HTR-8/SVneo (cell line): ENCODE data around the gene CD81.
A peak's percentile ranks its signal among the peaks of the same experiment; 100 is the strongest.

ENCODE experiments used
- DNase-seq: peaks from one replicate; pipeline ENCODE4 v3.0.0; 2011; ENCODE audit warnings: low spot score, mixed read lengths; ENCODE audit not compliant: insufficient read length
- FAIRE-seq: peaks from 2 replicates; lab custom pipeline; 2011; peaks lifted over from hg19 to GRCh38; lab: Jason Lieb, UNC

CD81 gene

GRCh38 chr11:2432628-2433071 is 55.5 kb downstream of the CD81 start:
- FAIRE-seq (no peak), DNase-seq (no peak)

- DNase-seq = no peak
- FAIRE-seq = no peak
Observed at GRCh38 chr11:2433106-2433925, 56.2 kb downstream of the CD81 start.

GRCh38 chr11:2434008-2434407 is 56.9 kb downstream of the CD81 start:
- DNase-seq (no peak), FAIRE-seq (peak; percentile 96)

GRCh38 chr11:2434506-2435255 is 57.6 kb downstream of the CD81 start:
- no peak for FAIRE-seq
- no peak for DNase-seq

- no peak for DNase-seq
Observed at GRCh38 chr11:2435288-2436012, 58.3 kb downstream of the CD81 start.

GRCh38 chr11:2436013-2436520 is 59.0 kb downstream of the CD81 start:
- DNase-seq (no peak), FAIRE-seq (no peak)

More at GRCh38 chr11:2435288-2436012, 58.3 kb downstream of the CD81 start:
- no peak for FAIRE-seq

- FAIRE-seq (no peak), DNase-seq (no peak)
Observed at GRCh38 chr11:2436521-2437031, 59.5 kb downstream of the CD81 start.

GRCh38 chr11:2437516-2437915 is 60.4 kb downstream of the CD81 start:
- no peak for FAIRE-seq

GRCh38 chr11:2439820-2440219 is 62.7 kb downstream of the CD81 start:
- no peak for FAIRE-seq

More at GRCh38 chr11:2437516-2437915, 60.4 kb downstream of the CD81 start:
- no peak for DNase-seq

GRCh38 chr11:2440646-2441045 is 63.5 kb downstream of the CD81 start:
- FAIRE-seq = no peak

More at GRCh38 chr11:2439820-2440219, 62.7 kb downstream of the CD81 start:
- DNase-seq = no peak

GRCh38 chr11:2441171-2441570 is 64.1 kb downstream of the CD81 start:
- no peak for FAIRE-seq
- DNase-seq = no peak

More at GRCh38 chr11:2440646-2441045, 63.5 kb downstream of the CD81 start:
- no peak for DNase-seq

- DNase-seq = no peak
- no peak for FAIRE-seq
Observed at GRCh38 chr11:2442589-2442988, 65.5 kb downstream of the CD81 start.

- no peak for FAIRE-seq
Observed at GRCh38 chr11:2443406-2443805, 66.3 kb downstream of the CD81 start.

GRCh38 chr11:2443881-2444820 is 67.0 kb downstream of the CD81 start, which contains the start of gene TRPM5:
Gene TRPM5, minus strand, starts transcription at chr11:2444514. Its CDS starts 21,478 bp downstream, at chr11:2423036.
- no peak for DNase-seq
- no peak for FAIRE-seq

More at GRCh38 chr11:2443406-2443805, 66.3 kb downstream of the CD81 start:
- no peak for DNase-seq

- DNase-seq (peak; percentile 84), FAIRE-seq (peak; percentile 38)
Observed at GRCh38 chr11:2444821-2445745, 68.0 kb downstream of the CD81 start, which contains the start of gene KCNQ1. Gene KCNQ1, plus strand, starts transcription at chr11:2445008. Its CDS starts 91 bp downstream, at chr11:2445099.

GRCh38 chr11:2445746-2446551 is 68.8 kb downstream of the CD81 start:
- no peak for FAIRE-seq
- no peak for DNase-seq
